Mammary epithelial cell (primary cell): ENCODE measurements around the gene FAM89A.

Experiments used
- CTCF ChIP-seq, 2 donors: IDR thresholded peaks in 1 of 2; conservative IDR thresholded peaks in 1 of 2; 2 replicates each; pipeline ENCODE4 v1.5.1; 2011 to 2012; ENCODE audit warnings: inconsistent platforms in 2 of 2, low read length in 2 of 2, mild to moderate bottlenecking in 2 of 2, control low read depth in 1 of 2, low read depth in 1 of 2; ENCODE audit not compliant: insufficient read depth in 1 of 2; ENCODE audit errors: extremely low read depth in 1 of 2
- EZH2 ChIP-seq: IDR thresholded peaks from 2 replicates; pipeline ENCODE4 v1.6.1; 2012; ENCODE audit warnings: low read length, inconsistent platforms, borderline replicate concordance

- TF ChIP-seq CTCF (conservative IDR thresholded peaks at IDR 0.05 in 1 of 2, IDR thresholded peaks at IDR 0.05 in 1 of 2; ENCODE audit: extremely low read depth in 1 of 2, insufficient read depth in 1 of 2, low read depth in 1 of 2, low read length in 2 of 2) (no peak), EZH2 (no peak)
Observed at GRCh38 chr1:230979389-230979716, 60.7 kb downstream of the FAM89A start.
